Measurements from ENCODE around the gene RFC4. TPM values are rescaled to one million over a fixed set of nuclear protein-coding genes. Genes with fewer than 3 reads are reported as not detected.
"Not testable (repeated sequence)": the region's sequence is repeated elsewhere in the genome, so short reads cannot be mapped to it uniquely, and the experiment has no call there.

The RFC4 gene
- total RNA-seq, 2 experiments from 2014 or later = 111 to 114 TPM

DNA sequence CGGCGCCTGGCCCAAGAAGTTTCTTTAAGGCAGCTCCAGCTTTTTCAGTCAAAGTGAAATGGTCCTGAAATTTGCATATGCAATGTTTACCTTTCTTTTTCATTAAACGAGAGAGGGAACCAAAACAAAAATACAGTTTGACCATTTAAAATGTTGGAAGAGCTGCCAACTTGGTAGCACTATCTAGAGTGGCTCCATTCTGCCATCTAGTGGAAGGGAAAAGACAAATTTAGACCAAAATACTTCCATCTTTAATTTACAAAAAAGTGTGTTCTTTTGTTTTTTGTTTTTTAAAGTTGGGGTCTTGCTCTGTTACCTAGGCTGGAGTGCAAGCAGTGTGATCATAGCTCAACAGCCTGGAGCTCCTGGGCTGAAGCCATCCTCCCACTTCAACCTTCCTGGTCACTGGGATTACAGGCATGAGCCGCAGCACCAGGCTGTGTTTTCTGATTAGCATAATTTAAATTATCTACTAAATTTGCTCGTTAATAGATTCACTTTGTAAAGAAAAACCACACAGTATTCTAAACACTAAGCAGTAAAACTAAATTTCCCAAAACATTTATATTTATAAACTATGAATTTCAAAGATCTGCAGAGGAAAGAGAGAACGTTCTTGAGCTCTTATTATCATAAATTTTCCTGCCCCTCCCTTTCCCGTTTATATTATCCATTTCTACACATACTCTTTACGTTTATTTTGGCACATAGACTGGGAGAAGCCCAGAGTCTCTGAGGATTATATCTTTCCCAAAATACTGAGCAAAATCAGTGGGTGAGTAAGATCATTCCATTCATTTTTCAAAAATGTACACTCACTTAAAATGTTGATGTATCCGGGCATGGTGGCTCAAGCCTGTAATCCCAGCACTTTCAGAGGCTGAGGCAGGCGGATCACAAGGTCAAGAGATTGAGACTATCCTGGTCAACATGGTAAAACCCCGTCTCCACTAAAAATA lies 15.4 kb upstream of the RFC4 start:
- Mint-ChIP-seq H3K4me3 (no peak overlapping the region), H3K4me1 (peaks cover 26% of the 10 kb centered on the region), H3K9me3 (ENCODE audit: low read depth) (no peaks in the 10 kb centered on the region), H3K27me3 (peaks cover 2% of the 10 kb centered on the region), H3K36me3 (no peaks in the 10 kb centered on the region), H3K27ac (no peak overlapping the region)
- DNase-seq (peak; percentile 39), ATAC-seq (peak; percentile 31)
- CTCF ChIA-PET = interaction anchor here (0.5 to 7.1 kb wide), 29 partner anchors 9 to 844 kb away, joined by 3 to 106 read pairs (median 4); partner anchors contain the start of genes AHSG, DNAJB11, RFC4 and RPL39L

- Mint-ChIP-seq H3K9me3 (ENCODE audit: low read depth) (no peaks in the 10 kb centered on the region), H3K4me1 (peaks cover 11% of the 10 kb centered on the region), H3K27me3 (no peaks in the 10 kb centered on the region), H3K36me3 (no peaks in the 10 kb centered on the region), H3K27ac (no peak overlapping the region), H3K4me3 (no peak overlapping the region)
- CTCF ChIA-PET = interaction anchor here (0.8 to 7.1 kb wide), 2 partner anchors 39 to 204 kb away, joined by 3 to 106 read pairs; partner anchors contain the start of gene AHSG
- DNase-seq = no peak
- no peak for ATAC-seq
These were observed 12.7 kb upstream of the RFC4 start for GRCh38 chr3:186818956-186819355.

DNA sequence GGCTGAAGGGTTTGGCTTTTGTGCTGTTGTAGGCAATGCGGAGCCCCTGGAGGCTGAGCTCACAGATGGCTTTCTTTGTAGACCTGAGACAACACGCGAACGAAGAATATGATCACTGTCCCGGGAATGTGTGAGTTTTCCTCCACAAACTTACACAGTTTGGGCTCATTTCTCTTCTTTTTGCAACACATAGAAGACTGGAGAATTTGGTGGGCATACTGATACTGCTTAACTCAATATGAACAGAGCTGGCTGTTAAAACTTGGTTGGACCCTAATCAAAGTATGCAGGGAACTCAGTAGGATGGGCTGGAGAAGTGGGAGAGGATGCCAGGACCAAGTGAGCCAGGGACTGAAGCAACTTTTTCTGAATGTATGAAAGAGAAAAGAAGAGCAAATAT lies 12.2 kb upstream of the RFC4 start:
- ATAC-seq = no peak
- no peaks in the 10 kb centered on the region for H3K9me3 Mint-ChIP-seq (ENCODE audit: low read depth)
- no peaks in the 10 kb centered on the region for H3K36me3 Mint-ChIP-seq
- H3K4me1 Mint-ChIP-seq = peaks cover 10% of the 10 kb centered on the region
- no peak for DNase-seq
- H3K4me3 Mint-ChIP-seq = no peak overlapping the region
- H3K27me3 Mint-ChIP-seq = no peaks in the 10 kb centered on the region
- CTCF ChIA-PET = interaction anchor here (1.1 to 7.1 kb wide), 2 partner anchors 13 to 203 kb away, joined by 3 to 106 read pairs; partner anchors contain the start of gene AHSG
- H3K27ac Mint-ChIP-seq = no peak overlapping the region

DNA sequence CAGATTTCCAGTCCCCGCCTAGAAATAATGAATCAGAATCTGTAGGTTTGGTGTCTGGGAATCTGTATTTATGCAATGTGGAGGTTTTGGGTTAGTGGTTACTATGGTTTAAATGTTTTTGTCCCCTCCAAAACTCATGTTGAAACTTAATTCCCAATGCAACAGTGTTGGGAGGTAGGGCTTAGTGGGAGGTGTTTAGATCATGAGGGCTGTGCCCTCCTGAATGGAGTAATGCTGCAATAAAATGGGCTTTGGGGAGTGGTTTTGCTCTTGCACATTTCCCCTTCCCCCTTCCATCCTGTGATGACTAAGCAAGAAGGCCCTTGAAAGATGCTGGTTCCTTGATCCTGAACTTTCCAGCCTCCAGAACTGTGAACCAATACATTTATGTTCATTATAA lies 9.2 kb upstream of the RFC4 start:
- H3K27ac Mint-ChIP-seq = no peak overlapping the region
- H3K4me1 Mint-ChIP-seq = peaks cover 7% of the 10 kb centered on the region
- H3K9me3 Mint-ChIP-seq (ENCODE audit: low read depth) = no peaks in the 10 kb centered on the region
- no peaks in the 10 kb centered on the region for H3K27me3 Mint-ChIP-seq
- DNase-seq (no peak), ATAC-seq (no peak)
- no peak overlapping the region for H3K4me3 Mint-ChIP-seq
- CTCF ChIA-PET = no interaction called here
- no peaks in the 10 kb centered on the region for H3K36me3 Mint-ChIP-seq

DNA sequence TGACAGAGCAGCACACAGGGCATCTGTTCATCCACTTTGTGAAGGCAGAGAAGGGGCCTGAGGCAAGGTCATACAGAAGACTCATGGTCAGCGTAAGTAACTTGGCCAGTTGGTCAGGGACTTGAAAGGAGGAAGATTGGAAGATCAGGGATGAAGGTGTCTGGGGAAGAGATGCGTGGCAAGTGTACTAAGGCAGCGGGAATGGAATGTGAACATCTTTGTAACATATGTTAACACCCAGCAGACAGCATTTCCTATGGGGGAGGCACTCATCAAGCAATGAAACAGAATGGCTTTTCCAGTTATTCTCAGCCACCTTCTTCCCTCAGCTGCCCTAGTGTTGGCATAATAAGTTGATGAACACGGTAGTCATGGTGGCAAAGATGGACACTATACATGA lies 7.8 kb upstream of the RFC4 start:
- Mint-ChIP-seq H3K27me3 (no peaks in the 10 kb centered on the region), H3K4me1 (peaks cover 7% of the 10 kb centered on the region), H3K9me3 (ENCODE audit: low read depth) (no peaks in the 10 kb centered on the region), H3K36me3 (peaks cover 1% of the 10 kb centered on the region), H3K4me3 (no peak overlapping the region), H3K27ac (no peak overlapping the region)
- DNase-seq (no peak), ATAC-seq (no peak)
- CTCF ChIA-PET = interaction anchor here (0.7 to 1.0 kb wide), 2 partner anchors 15 to 61 kb away, joined by 3 read pairs; no protein-coding TSS in a partner anchor

- H3K27me3 Mint-ChIP-seq; H3K36me3 Mint-ChIP-seq; H3K27ac Mint-ChIP-seq; H3K9me3 Mint-ChIP-seq (ENCODE audit: low read depth); DNase-seq; ATAC-seq; H3K4me3 Mint-ChIP-seq: not testable (repeated sequence)
- CTCF ChIA-PET = interaction anchor here (1.6 kb wide), 1 partner anchor 10 kb away, joined by 8 read pairs; no protein-coding TSS in a partner anchor
- H3K4me1 Mint-ChIP-seq = peaks cover 18% of the 10 kb centered on the region
These were observed 5.0 kb upstream of the RFC4 start for GRCh38 chr3:186811313-186811712.

GRCh38 chr3:186810336-186810996 lies 4.2 kb upstream of the RFC4 start:
- H3K4me3 Mint-ChIP-seq = no peak overlapping the region
- H3K4me1 Mint-ChIP-seq = peaks cover 17% of the 10 kb centered on the region
- no peak for DNase-seq
- H3K36me3 Mint-ChIP-seq = peaks cover 1% of the 10 kb centered on the region
- no peaks in the 10 kb centered on the region for H3K27me3 Mint-ChIP-seq
- H3K27ac Mint-ChIP-seq = no peak overlapping the region
- no peak for ATAC-seq
- H3K9me3 Mint-ChIP-seq (ENCODE audit: low read depth) = no peaks in the 10 kb centered on the region
- CTCF ChIA-PET = interaction anchor here (1.6 kb wide), 1 partner anchor 11 kb away, joined by 8 read pairs; no protein-coding TSS in a partner anchor

GRCh38 chr3:186807231-186807630 lies 949 bp upstream of the RFC4 start:
- Mint-ChIP-seq H3K4me1 (peaks cover 36% of the 10 kb centered on the region), H3K27ac (peak overlapping the region; percentile 95), H3K9me3 (ENCODE audit: low read depth) (no peaks in the 10 kb centered on the region), H3K27me3 (no peaks in the 10 kb centered on the region), H3K36me3 (peaks cover 25% of the 10 kb centered on the region), H3K4me3 (peak overlapping the region; percentile 92)
- no peak for DNase-seq
- ATAC-seq = peak; percentile 9
- CTCF ChIA-PET = interaction anchor here (0.7 to 5.1 kb wide), 6 partner anchors 13 to 192 kb away, joined by 3 to 32 read pairs (median 4); no protein-coding TSS in a partner anchor

GRCh38 chr3:186803447-186803846 lies 2.8 kb downstream of the RFC4 start:
- H3K4me3 Mint-ChIP-seq; H3K27ac Mint-ChIP-seq; H3K9me3 Mint-ChIP-seq (ENCODE audit: low read depth); H3K27me3 Mint-ChIP-seq; DNase-seq; ATAC-seq: not testable (repeated sequence)
- peaks cover 48% of the 10 kb centered on the region for H3K36me3 Mint-ChIP-seq
- CTCF ChIA-PET = interaction anchor here (1.4 kb wide), 1 partner anchor 11 kb away, joined by 3 read pairs; no protein-coding TSS in a partner anchor
- peaks cover 63% of the 10 kb centered on the region for H3K4me1 Mint-ChIP-seq

DNA sequence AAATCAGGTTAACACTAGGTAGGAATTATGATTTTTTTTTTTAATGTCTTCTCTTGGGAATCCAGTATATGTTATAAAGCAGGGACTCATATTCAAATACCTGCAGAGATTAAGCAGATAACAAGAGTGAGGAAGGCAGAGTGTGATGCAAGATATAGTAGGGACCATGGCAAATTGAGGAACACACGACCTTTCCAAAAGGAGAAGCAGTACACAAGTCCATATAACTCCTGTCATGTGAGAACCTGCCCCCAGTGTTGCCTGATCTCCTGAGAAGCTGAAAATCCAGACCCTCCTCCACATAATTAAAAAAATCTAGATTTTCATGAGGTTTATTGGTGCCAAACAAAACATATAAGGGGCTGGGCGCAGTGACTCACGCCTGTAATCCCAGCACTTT lies 3.6 kb downstream of the RFC4 start:
- no peaks in the 10 kb centered on the region for H3K27me3 Mint-ChIP-seq
- no peaks in the 10 kb centered on the region for H3K9me3 Mint-ChIP-seq (ENCODE audit: low read depth)
- H3K4me1 Mint-ChIP-seq = peaks cover 67% of the 10 kb centered on the region
- H3K27ac Mint-ChIP-seq = peak overlapping the region; percentile 30
- no peak for ATAC-seq
- no peak for DNase-seq
- CTCF ChIA-PET = interaction anchor here (0.6 kb wide), 1 partner anchor 20 kb away, joined by 4 read pairs; no protein-coding TSS in a partner anchor
- no peak overlapping the region for H3K4me3 Mint-ChIP-seq
- peaks cover 53% of the 10 kb centered on the region for H3K36me3 Mint-ChIP-seq

DNA sequence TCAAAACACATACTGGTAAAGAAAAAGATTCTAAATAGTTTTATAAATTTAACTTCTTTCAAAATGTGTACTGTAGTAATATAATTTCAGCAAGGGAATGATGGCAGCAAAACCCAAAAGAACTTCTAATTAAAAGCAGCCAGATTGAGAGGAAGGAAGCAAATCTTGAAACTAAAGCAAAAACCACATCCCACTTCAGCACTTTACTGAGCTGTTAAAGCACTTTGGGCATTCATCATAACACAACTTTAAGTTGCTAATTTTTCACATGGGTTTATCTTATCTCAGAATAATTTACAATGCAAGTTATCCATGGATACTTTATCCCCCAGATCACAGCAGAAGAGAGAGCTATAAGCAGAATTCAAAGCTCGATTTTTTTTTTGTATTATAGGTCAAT lies 6.0 kb downstream of the RFC4 start:
- DNase-seq (no peak), ATAC-seq (peak; percentile 51)
- CTCF ChIA-PET = interaction anchor here (0.7 to 3.6 kb wide), 6 partner anchors 8 to 186 kb away, joined by 3 to 24 read pairs (median 3); no protein-coding TSS in a partner anchor
- Mint-ChIP-seq H3K9me3 (ENCODE audit: low read depth) (no peaks in the 10 kb centered on the region), H3K27me3 (no peaks in the 10 kb centered on the region), H3K4me3 (no peak overlapping the region), H3K27ac (peak overlapping the region; percentile 67), H3K36me3 (peaks cover 70% of the 10 kb centered on the region), H3K4me1 (peaks cover 59% of the 10 kb centered on the region)

DNA sequence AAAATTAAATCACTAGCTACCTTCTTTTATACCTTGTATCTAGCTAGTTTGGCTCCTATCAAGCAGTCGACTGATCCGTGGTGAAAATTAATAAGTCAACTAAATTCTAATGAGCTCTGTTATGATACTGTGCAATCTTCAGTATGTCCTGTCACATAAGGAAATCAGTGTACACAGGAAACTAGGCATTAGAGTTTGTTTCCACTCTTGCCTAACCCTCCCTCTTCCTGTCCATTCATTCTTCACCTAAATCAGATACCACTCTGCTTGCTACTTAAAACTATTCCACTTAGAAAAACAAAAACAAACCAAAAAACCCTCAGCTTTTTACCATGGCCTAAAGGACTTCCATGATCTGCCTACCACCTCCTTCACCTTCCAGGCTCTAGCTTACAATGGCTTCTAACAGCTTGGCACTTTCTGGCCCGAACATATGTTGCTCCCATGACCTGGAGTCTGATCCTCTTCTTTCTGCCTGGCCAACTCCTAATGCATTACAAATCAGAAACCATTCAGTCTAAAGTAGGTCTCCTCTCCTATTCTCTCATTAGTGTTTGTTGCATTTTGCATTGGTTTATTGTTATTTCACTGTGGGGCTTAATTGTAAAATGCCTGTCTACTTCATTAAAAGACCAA lies 7.9 kb downstream of the RFC4 start:
- peak; percentile 50 for ATAC-seq
- no peaks in the 10 kb centered on the region for H3K9me3 Mint-ChIP-seq (ENCODE audit: low read depth)

More for the DNA sequence above, 7.9 kb downstream of the RFC4 start:
- H3K36me3 Mint-ChIP-seq = peaks cover 72% of the 10 kb centered on the region
- H3K27me3 Mint-ChIP-seq = no peaks in the 10 kb centered on the region
- no peak for DNase-seq
- peaks cover 47% of the 10 kb centered on the region for H3K4me1 Mint-ChIP-seq
- no peak overlapping the region for H3K4me3 Mint-ChIP-seq
- CTCF ChIA-PET = interaction anchor here (1.2 to 3.6 kb wide), 3 partner anchors 15 to 183 kb away, joined by 3 to 24 read pairs (median 11); partner anchors contain the start of gene EIF4A2
- peak overlapping the region; percentile 50 for H3K27ac Mint-ChIP-seq
